Cardiac fibroblast (primary cell): ENCODE data around the gene ADAM15.

ENCODE experiments used
- DNase-seq, 2 donors: peaks; one replicate each; pipeline versions ENCODE4 v3.0.0 to v3.0.0-alpha.2; 2010; ENCODE audit warnings: low read depth in 2 of 2
- H3K4me3 ChIP-seq, 2 donors: replicated peaks in 1 of 2; 1 replicate in 1 of 2; 2 replicates in 1 of 2; pipeline ENCODE4 v1.5.1; 2011; ENCODE audit warnings: low read depth in 2 of 2, low read length in 2 of 2, mild to moderate bottlenecking in 2 of 2, moderate library complexity in 1 of 2
- TF ChIP-seq, protein P1 (sequence below): IDR thresholded peaks from one replicate; pipeline ENCODE4 v1.5.1; 2011; ENCODE audit warnings: low read depth, mild to moderate bottlenecking, low read length, inconsistent platforms

Gene ADAM15

GRCh38 chr1:155072531-155073289 is 21.6 kb downstream of the ADAM15 start:
- TF ChIP-seq, protein P1, sequence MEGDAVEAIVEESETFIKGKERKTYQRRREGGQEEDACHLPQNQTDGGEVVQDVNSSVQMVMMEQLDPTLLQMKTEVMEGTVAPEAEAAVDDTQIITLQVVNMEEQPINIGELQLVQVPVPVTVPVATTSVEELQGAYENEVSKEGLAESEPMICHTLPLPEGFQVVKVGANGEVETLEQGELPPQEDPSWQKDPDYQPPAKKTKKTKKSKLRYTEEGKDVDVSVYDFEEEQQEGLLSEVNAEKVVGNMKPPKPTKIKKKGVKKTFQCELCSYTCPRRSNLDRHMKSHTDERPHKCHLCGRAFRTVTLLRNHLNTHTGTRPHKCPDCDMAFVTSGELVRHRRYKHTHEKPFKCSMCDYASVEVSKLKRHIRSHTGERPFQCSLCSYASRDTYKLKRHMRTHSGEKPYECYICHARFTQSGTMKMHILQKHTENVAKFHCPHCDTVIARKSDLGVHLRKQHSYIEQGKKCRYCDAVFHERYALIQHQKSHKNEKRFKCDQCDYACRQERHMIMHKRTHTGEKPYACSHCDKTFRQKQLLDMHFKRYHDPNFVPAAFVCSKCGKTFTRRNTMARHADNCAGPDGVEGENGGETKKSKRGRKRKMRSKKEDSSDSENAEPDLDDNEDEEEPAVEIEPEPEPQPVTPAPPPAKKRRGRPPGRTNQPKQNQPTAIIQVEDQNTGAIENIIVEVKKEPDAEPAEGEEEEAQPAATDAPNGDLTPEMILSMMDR = no peak
- no peak overlapping the region for H3K4me3 ChIP-seq
- no peak for DNase-seq

- TF ChIP-seq, protein P1 = no peak
- H3K4me3 ChIP-seq = no peak overlapping the region
- no peak for DNase-seq
These were observed 22.5 kb downstream of the ADAM15 start for GRCh38 chr1:155073377-155074242.

GRCh38 chr1:155075535-155075934 is 24.4 kb downstream of the ADAM15 start:
- H3K4me3 ChIP-seq = no peak overlapping the region
- TF ChIP-seq, protein P1 = no peak
- no peak for DNase-seq

DNA sequence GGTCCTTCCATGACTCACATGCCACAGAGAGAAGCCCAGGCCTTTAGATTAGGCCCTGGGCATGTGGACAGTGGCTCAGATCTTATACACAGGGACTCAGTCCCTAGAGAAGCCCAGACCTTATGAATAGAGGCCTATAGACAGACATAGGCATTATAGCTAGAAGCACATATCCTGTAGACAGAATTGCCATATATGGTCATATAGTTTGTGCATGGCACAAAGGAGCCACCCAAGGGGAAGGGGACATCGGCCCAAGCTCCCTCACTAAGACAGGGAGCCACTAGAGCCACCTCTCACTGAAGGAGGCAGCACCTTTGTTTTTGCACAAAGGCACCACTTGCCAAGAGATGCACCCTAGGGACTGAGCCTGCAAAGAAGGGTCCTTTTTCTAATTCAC is 25.3 kb downstream of the ADAM15 start:
- TF ChIP-seq, protein P1 = no peak
- DNase-seq = no peak
- H3K4me3 ChIP-seq = no peak overlapping the region

GRCh38 chr1:155077346-155077745 is 26.2 kb downstream of the ADAM15 start:
- no peak overlapping the region for H3K4me3 ChIP-seq
- TF ChIP-seq, protein P1 = no peak
- DNase-seq = no peak

GRCh38 chr1:155077758-155078445 is 26.8 kb downstream of the ADAM15 start:
- DNase-seq = peak in 1 of 2 donors; percentile 67
- H3K4me3 ChIP-seq = no peak overlapping the region
- TF ChIP-seq, protein P1 = no peak
